Large intestine (tissue), 3 donors: ENCODE measurements around the gene ACADVL. TPM values are rescaled to one million over a fixed set of nuclear protein-coding genes. Genes with fewer than 3 reads are reported as not detected.

Experiments
- DNase-seq, 2 donors: peaks; one replicate each; pipeline versions ENCODE4 v3.0.0 to v3.0.0-alpha.2; 2013
- H3K27ac ChIP-seq: one replicate; pipeline ENCODE4 v1.5.1; 2013; ENCODE audit warnings: low read length
- H3K27me3 ChIP-seq: 2 replicates; pipeline ENCODE4 v1.6.1; 2013; ENCODE audit warnings: low read length; ENCODE audit not compliant: control insufficient read depth, insufficient read depth
- H3K36me3 ChIP-seq: 2 replicates; pipeline ENCODE4 v1.6.1; 2013; ENCODE audit warnings: low read length; ENCODE audit not compliant: control insufficient read depth, insufficient read depth
- H3K4me1 ChIP-seq: one replicate; pipeline ENCODE4 v1.6.1; 2013; ENCODE audit warnings: low read length; ENCODE audit not compliant: control insufficient read depth, insufficient read depth
- H3K4me3 ChIP-seq: one replicate; pipeline ENCODE4 v1.5.1; 2013; ENCODE audit warnings: low read length
- H3K9me3 ChIP-seq: one replicate; pipeline ENCODE4 v1.6.1; 2013; ENCODE audit warnings: mild to moderate bottlenecking, low read depth, low read length, moderate library complexity; ENCODE audit not compliant: control insufficient read depth
- WGBS: methylation state at CpG from one replicate; pipeline ENCODE4 v1.1.5; 2013; ENCODE audit warnings: low lambda C conversion rate; ENCODE audit not compliant: insufficient coverage; 5-methylcytosine and 5-hydroxymethylcytosine counted together
- polyA plus RNA-seq: library from polyadenylated mRNA; unstranded; fragments of 120-200 nt; gene quantifications from one replicate; pipeline ENCODE4 v1.2.1, GENCODE V29; 2013

ACADVL gene
- polyA plus RNA-seq, 1 donor: 490 TPM

- Histone ChIP-seq H3K4me3 (no peak overlapping the region), H3K36me3 (peaks cover 5% of the 10 kb centered on the region), H3K27ac (no peak overlapping the region), H3K9me3 (no peaks in the 10 kb centered on the region), H3K27me3 (no peaks in the 10 kb centered on the region), H3K4me1 (no peaks in the 10 kb centered on the region)
- no CpG with 5 or more reads among the region's 14 CpGs for WGBS
- DNase-seq: no peak
These were observed 29.3 kb upstream of the ACADVL start for GRCh38 chr17:7190276-7190917.

DNA sequence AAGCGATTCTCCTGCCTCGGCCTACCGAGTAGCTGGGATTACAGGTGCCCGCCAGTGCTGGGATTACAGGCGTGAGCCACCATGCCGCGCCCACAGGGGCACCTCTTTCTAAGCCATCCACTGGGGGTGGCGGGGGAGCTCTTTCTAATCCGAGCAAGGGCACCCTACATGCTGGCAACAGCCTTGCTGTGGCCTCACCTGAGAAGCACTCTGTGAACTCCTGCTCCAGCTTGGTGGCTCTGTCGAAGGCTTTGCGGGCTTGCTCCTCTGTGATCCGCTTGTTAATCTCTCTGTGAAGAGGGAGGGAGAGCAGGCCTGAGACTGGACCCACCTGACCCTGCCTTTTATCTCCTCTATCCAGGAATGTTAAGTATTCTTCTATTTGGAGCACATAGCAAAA, 28.7 kb upstream of the ACADVL start:
- no CpG with 5 or more reads among the region's 12 CpGs for WGBS
- Histone ChIP-seq H3K36me3 (peaks cover 11% of the 10 kb centered on the region), H3K4me1 (no peaks in the 10 kb centered on the region), H3K9me3 (no peaks in the 10 kb centered on the region), H3K27ac (no peak overlapping the region), H3K27me3 (no peaks in the 10 kb centered on the region), H3K4me3 (no peak overlapping the region)
- no peak for DNase-seq

GRCh38 chr17:7191571-7192270, 28.0 kb upstream of the ACADVL start:
- peaks cover 17% of the 10 kb centered on the region for H3K36me3 ChIP-seq
- H3K27ac ChIP-seq: no peak overlapping the region
- no peak for DNase-seq
- no peaks in the 10 kb centered on the region for H3K9me3 ChIP-seq
- 93% methylated on average over 8 of the region's 26 CpGs for WGBS
- H3K4me1 ChIP-seq: no peaks in the 10 kb centered on the region
- H3K27me3 ChIP-seq: no peaks in the 10 kb centered on the region
- H3K4me3 ChIP-seq: no peak overlapping the region

DNA sequence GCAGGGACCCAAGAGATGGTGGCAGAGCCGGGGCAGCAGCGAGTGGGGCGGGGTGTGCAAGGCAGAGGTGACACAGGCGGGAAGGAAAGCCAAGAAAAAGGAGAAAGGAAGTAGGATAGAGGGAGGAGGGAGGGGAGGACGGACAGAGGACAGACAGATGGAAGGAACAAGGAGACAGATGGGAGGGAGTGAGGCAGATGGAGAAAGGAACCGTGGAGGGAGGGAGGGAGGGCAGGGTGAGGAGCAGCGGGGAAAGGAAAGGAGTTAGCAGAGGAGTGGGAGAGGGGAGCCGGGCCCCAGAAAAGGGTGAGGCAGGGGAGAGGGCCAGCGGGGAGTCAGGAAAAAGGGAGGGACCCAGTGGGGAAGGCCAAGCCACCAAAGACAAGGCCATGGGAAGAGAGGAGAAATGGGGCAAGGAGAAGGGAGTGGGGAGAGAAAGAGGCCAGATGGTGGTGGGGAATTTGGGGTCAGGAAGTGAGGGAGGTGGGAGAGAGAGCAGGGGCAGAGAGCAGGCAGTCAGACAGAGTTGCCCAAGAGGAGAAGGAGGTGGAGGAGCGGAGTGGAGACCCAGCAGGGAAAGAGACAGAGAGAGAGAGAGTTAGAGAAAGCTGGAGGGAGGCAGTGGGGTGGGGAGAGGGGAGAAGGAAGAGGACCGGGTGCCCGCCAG, 27.3 kb upstream of the ACADVL start:
- Histone ChIP-seq H3K27me3 (no peaks in the 10 kb centered on the region), H3K36me3 (peaks cover 20% of the 10 kb centered on the region), H3K4me3 (no peak overlapping the region), H3K27ac (no peak overlapping the region), H3K9me3 (no peaks in the 10 kb centered on the region), H3K4me1 (no peaks in the 10 kb centered on the region)
- WGBS: 52% methylated on average over 2 of the region's 12 CpGs
- DNase-seq: no peak

- H3K36me3 ChIP-seq: peaks cover 19% of the 10 kb centered on the region
- no CpG with 5 or more reads among the region's 12 CpGs for WGBS
- H3K4me3 ChIP-seq: no peak overlapping the region
- H3K27me3 ChIP-seq: no peaks in the 10 kb centered on the region
- no peaks in the 10 kb centered on the region for H3K4me1 ChIP-seq
- no peaks in the 10 kb centered on the region for H3K9me3 ChIP-seq
- DNase-seq: no peak
- no peak overlapping the region for H3K27ac ChIP-seq
These were observed 23.8 kb upstream of the ACADVL start for GRCh38 chr17:7195971-7196370.

DNA sequence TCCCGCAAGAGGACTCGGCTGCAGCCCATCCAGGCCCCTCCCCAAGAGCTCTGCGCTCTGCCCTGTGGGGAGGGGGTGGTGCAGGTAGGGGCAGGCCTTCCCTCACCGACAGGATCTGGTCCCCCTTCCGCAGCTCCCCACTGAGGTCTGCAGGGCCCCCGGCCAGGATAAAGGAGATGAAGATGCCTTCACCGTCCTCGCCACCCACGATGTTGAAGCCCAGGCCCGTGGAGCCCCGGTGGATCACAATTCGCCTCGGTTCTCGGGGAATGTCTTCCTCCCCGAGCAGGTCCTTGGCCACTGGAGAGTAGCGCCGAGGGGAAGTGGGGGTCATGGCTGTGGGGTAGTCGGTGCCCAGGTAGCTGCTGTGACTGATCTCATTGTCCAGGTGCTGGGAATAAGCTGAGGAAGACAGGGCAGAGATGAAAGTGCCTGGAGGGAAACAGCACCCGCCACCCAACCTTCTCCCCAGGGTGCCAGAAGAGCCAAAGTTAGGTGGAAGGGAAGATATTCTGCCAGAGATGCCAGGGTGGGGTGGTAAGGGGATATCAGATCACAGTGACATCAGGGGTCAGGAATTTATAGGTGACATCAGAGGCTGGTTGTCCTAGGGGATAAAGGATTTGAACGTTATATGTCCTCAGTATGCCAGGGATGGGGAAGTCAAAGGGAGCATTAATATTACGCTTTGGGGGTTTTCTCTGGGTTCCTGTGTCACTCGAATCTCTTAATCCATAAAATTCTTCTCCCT, 22.9 kb upstream of the ACADVL start:
- WGBS: 92% methylated on average over 2 of the region's 22 CpGs
- Histone ChIP-seq H3K4me1 (no peaks in the 10 kb centered on the region), H3K4me3 (no peak overlapping the region), H3K27me3 (no peaks in the 10 kb centered on the region), H3K9me3 (no peaks in the 10 kb centered on the region), H3K36me3 (peaks cover 19% of the 10 kb centered on the region), H3K27ac (no peak overlapping the region)
- no peak for DNase-seq

GRCh38 chr17:7203391-7203790, 16.3 kb upstream of the ACADVL start:
- H3K4me1 ChIP-seq: peaks cover 13% of the 10 kb centered on the region
- no peak for DNase-seq
- H3K36me3 ChIP-seq: peaks cover 8% of the 10 kb centered on the region
- no peaks in the 10 kb centered on the region for H3K9me3 ChIP-seq
- WGBS: no CpG with 5 or more reads among the region's 16 CpGs
- peaks cover 18% of the 10 kb centered on the region for H3K27me3 ChIP-seq
- no peak overlapping the region for H3K27ac ChIP-seq
- H3K4me3 ChIP-seq: no peak overlapping the region

GRCh38 chr17:7204336-7204735, 15.4 kb upstream of the ACADVL start:
- no peaks in the 10 kb centered on the region for H3K9me3 ChIP-seq
- peaks cover 8% of the 10 kb centered on the region for H3K36me3 ChIP-seq
- peaks cover 26% of the 10 kb centered on the region for H3K27me3 ChIP-seq
- DNase-seq: no peak
- H3K4me1 ChIP-seq: peaks cover 13% of the 10 kb centered on the region
- no CpG with 5 or more reads among the region's 15 CpGs for WGBS
- H3K4me3 ChIP-seq: peak overlapping the region; percentile 62
- peak overlapping the region; percentile 69 for H3K27ac ChIP-seq

DNA sequence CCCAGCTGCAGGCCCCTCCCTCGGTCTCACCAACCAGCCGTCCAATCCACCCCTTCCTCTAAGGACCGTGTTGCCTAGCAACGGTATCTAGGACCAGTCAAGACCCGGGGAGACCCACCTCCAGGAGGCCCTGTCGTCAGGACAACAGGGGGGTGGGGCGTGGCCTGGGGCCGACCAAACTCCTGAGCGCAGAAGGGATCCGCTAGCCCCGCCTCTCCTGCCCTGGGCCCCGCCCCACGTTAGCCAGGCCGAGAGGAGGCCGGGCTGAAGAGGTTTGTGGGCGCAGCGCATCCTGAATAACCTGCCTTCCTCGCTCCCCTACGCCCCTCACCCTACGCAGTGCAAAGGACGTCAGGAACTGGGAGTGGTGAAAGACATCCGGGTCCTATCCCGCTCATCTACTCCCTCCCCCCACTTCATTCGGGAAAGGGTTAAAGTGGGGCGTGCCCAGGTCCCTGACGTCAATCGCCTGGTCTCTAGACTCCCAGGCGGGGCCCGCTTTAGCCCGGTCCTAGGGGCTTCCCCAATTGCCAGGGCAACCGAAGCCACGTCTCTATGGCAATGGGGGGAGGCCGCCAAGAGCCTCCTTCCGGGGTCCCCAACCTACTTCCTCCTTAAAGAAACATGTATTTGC, 14.8 kb upstream of the ACADVL start:
- Histone ChIP-seq H3K4me3 (peak overlapping the region; percentile 62), H3K9me3 (no peaks in the 10 kb centered on the region), H3K4me1 (peaks cover 13% of the 10 kb centered on the region), H3K27me3 (peaks cover 28% of the 10 kb centered on the region), H3K27ac (peak overlapping the region; percentile 69), H3K36me3 (peaks cover 8% of the 10 kb centered on the region)
- WGBS: no CpG with 5 or more reads among the region's 34 CpGs
- peak; percentile 82 to 86 for DNase-seq

GRCh38 chr17:7205561-7205960, 14.2 kb upstream of the ACADVL start:
- Histone ChIP-seq H3K27me3 (peaks cover 35% of the 10 kb centered on the region), H3K27ac (peak overlapping the region; percentile 69), H3K4me1 (peaks cover 13% of the 10 kb centered on the region), H3K9me3 (no peaks in the 10 kb centered on the region), H3K36me3 (peaks cover 8% of the 10 kb centered on the region), H3K4me3 (peak overlapping the region; percentile 62)
- 36% methylated on average over 3 of the region's 15 CpGs for WGBS
- no peak for DNase-seq
